OCI-LY3 (cell line): Measurements from ENCODE around the gene STX1B.

Experiments
- CTCF ChIP-seq: fragments of 200-600, 300-600 bp; sonication (generic); IDR thresholded peaks from 2 replicates; pipeline ENCODE4 v1.5.1; 2014; ENCODE audit warnings: antibody characterized with exemption, low read length, low read depth
- EZH2phosphoT487 ChIP-seq: fragments of 200-600 bp; shearing (Covaris generic); IDR thresholded peaks from 2 replicates; pipeline ENCODE4 v1.6.1; 2018; ENCODE audit warnings: antibody characterized with exemption, mixed run types, low read depth

- TF ChIP-seq EZH2phosphoT487: no peak
- peak; percentile 73 for TF ChIP-seq CTCF
Observed at GRCh38 chr16:30953511-30954124, 56.8 kb downstream of the STX1B start.
